Trophoblast cell (in vitro differentiated cells and primary cell): Measurements from ENCODE around the gene VPS13C.

Source experiments
- DNase-seq, 2 donors: peaks; one replicate each; pipeline ENCODE4 v3.0.0-alpha.2; 2016
- H2AFZ ChIP-seq: 2 replicates; pipeline ENCODE4 v1.6.1; 2013; ENCODE audit warnings: low read length, moderate library complexity, mild to moderate bottlenecking; ENCODE audit not compliant: insufficient read depth, poor library complexity
- H2AK5ac ChIP-seq: 2 replicates; pipeline ENCODE4 v1.6.1; 2013; ENCODE audit warnings: mild to moderate bottlenecking, low read length
- H2BK120ac ChIP-seq: 2 replicates; pipeline ENCODE4 v1.6.1; 2013; ENCODE audit warnings: low read length, mild to moderate bottlenecking, moderate library complexity; ENCODE audit not compliant: insufficient read depth, poor library complexity
- H2BK12ac ChIP-seq: 2 replicates; pipeline ENCODE4 v1.6.1; 2013; ENCODE audit warnings: mild to moderate bottlenecking, low read length, moderate library complexity
- H2BK5ac ChIP-seq: 2 replicates; pipeline ENCODE4 v1.6.1; 2013; ENCODE audit warnings: low read length, low read depth, moderate library complexity, mild to moderate bottlenecking; ENCODE audit not compliant: poor library complexity
- H3K14ac ChIP-seq: 2 replicates; pipeline ENCODE4 v1.6.1; 2013; ENCODE audit warnings: mild to moderate bottlenecking, low read length
- H3K18ac ChIP-seq: 2 replicates; pipeline ENCODE4 v1.6.1; 2013; ENCODE audit warnings: mild to moderate bottlenecking, low read length
- H3K23ac ChIP-seq: 2 replicates; pipeline ENCODE4 v1.6.1; 2013; ENCODE audit warnings: low read length
- H3K27ac ChIP-seq: 2 replicates; pipeline ENCODE4 v1.5.1; 2013; ENCODE audit warnings: low read depth, mild to moderate bottlenecking, inconsistent platforms, low read length, moderate library complexity
- H3K27me3 ChIP-seq: 2 replicates; pipeline ENCODE4 v1.6.1; 2013; ENCODE audit warnings: inconsistent platforms, mild to moderate bottlenecking, low read length, moderate library complexity; ENCODE audit not compliant: insufficient read depth
- H3K36me3 ChIP-seq, 2 experiments: 1 replicate in 1 of 2; 2 replicates in 1 of 2; pipeline ENCODE4 v1.6.1; 2013; ENCODE audit warnings: low read length in 2 of 2, mild to moderate bottlenecking in 2 of 2, moderate library complexity in 1 of 2; ENCODE audit not compliant: insufficient read depth in 2 of 2, control insufficient read depth in 1 of 2
- H3K4ac ChIP-seq: 2 replicates; pipeline ENCODE4 v1.6.1; 2013; ENCODE audit warnings: low read depth, mild to moderate bottlenecking, low read length, moderate library complexity
- H3K4me1 ChIP-seq, 2 experiments: 1 replicate in 1 of 2; 2 replicates in 1 of 2; pipeline ENCODE4 v1.6.1; 2013; ENCODE audit warnings: low read length in 2 of 2, mild to moderate bottlenecking in 2 of 2, moderate library complexity in 1 of 2; ENCODE audit not compliant: insufficient read depth in 2 of 2, control insufficient read depth in 1 of 2
- H3K4me2 ChIP-seq: 2 replicates; pipeline ENCODE4 v1.6.1; 2013; ENCODE audit warnings: inconsistent platforms, mild to moderate bottlenecking, low read length, moderate library complexity
- H3K4me3 ChIP-seq: 2 replicates; pipeline ENCODE4 v1.5.1; 2013; ENCODE audit warnings: mild to moderate bottlenecking, low read depth, low read length, inconsistent platforms
- H3K79me1 ChIP-seq: one replicate; pipeline ENCODE4 v1.6.1; 2013; ENCODE audit warnings: low read length
- H3K79me2 ChIP-seq: 2 replicates; pipeline ENCODE4 v1.6.1; 2013; ENCODE audit warnings: low read length, mild to moderate bottlenecking; ENCODE audit not compliant: control insufficient read depth, insufficient read depth, poor library complexity
- H3K9ac ChIP-seq: 2 replicates; pipeline ENCODE4 v1.6.1; 2013; ENCODE audit warnings: mild to moderate bottlenecking, low read length
- H3K9me3 ChIP-seq: 2 replicates; pipeline ENCODE4 v1.6.1; 2013; ENCODE audit warnings: low read depth, mild to moderate bottlenecking, control low read depth, inconsistent platforms, low read length; ENCODE audit not compliant: insufficient read depth
- H4K12ac ChIP-seq: 2 replicates; pipeline ENCODE4 v1.6.1; 2013; ENCODE audit warnings: low read depth, mild to moderate bottlenecking, low read length, moderate library complexity
- H4K8ac ChIP-seq: 2 replicates; pipeline ENCODE4 v1.6.1; 2013; ENCODE audit warnings: low read depth, mild to moderate bottlenecking, low read length, moderate library complexity
- H4K91ac ChIP-seq: one replicate; pipeline ENCODE4 v1.6.1; 2013; ENCODE audit warnings: low read depth, mild to moderate bottlenecking, low read length, moderate library complexity
- WGBS: extraction: QIAGEN DNeasy Blood & Tissue Kit; methylation state at CpG from one replicate; pipeline ENCODE4 v1.1.7; 2013; ENCODE audit warnings: missing lambda C conversion rate; ENCODE audit not compliant: insufficient read length, insufficient coverage; ENCODE audit errors: extremely low coverage; 5-methylcytosine and 5-hydroxymethylcytosine counted together

The VPS13C gene

DNA sequence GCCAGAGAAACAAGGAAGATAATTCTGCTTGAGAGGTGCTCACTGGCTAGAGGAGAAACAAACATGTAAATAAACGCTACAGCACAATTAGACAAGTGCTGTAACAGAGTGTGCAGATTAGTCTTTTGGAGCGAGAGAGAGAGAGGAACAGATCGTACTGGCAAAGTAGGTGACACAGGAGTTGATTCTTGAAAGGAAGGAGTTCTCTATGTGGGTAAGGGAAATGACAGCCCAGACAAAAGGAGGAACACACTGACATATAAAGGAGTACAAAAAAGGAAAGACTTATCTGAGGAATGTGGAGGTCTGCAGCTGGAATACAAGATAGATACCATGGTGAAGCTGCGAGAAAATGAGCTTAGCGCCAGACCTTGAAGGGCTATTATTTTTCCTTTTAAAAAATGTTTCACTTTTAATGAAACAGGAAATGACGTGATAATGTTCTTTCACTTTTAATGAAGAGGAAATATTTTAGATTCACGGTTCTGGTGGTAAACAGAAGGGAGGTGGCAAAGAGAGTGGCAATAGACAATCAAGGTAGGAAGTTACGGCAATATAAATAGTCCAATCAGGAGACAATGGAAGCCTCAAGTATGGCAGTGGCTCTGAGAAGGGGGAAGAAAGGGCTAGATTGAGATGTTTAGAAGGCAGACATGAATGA is 202.9 kb downstream of the VPS13C start:
- H3K23ac ChIP-seq: no peak overlapping the region
- no peak overlapping the region for H3K4ac ChIP-seq
- DNase-seq: no peak
- no peak overlapping the region for H4K91ac ChIP-seq
- no peaks in the 10 kb centered on the region for H3K36me3 ChIP-seq
- no peak overlapping the region for H3K4me3 ChIP-seq
- no peak overlapping the region for H2BK120ac ChIP-seq
- H2BK12ac ChIP-seq: no peak overlapping the region
- H3K79me2 ChIP-seq: no peaks in the 10 kb centered on the region
- no peak overlapping the region for H4K12ac ChIP-seq
- H3K27ac ChIP-seq: no peak overlapping the region
- no peak overlapping the region for H4K8ac ChIP-seq
- H2BK5ac ChIP-seq: no peak overlapping the region
- no peak overlapping the region for H2AFZ ChIP-seq
- WGBS: no CpG with 5 or more reads among the region's 8 CpGs
- H3K4me1 ChIP-seq: no peaks in the 10 kb centered on the region
- H2AK5ac ChIP-seq: no peak overlapping the region
- H3K79me1 ChIP-seq: no peaks in the 10 kb centered on the region
- no peak overlapping the region for H3K9ac ChIP-seq
- no peak overlapping the region for H3K14ac ChIP-seq
- no peaks in the 10 kb centered on the region for H3K9me3 ChIP-seq
- H3K4me2 ChIP-seq: no peak overlapping the region
- H3K18ac ChIP-seq: no peak overlapping the region
- no peaks in the 10 kb centered on the region for H3K27me3 ChIP-seq

DNA sequence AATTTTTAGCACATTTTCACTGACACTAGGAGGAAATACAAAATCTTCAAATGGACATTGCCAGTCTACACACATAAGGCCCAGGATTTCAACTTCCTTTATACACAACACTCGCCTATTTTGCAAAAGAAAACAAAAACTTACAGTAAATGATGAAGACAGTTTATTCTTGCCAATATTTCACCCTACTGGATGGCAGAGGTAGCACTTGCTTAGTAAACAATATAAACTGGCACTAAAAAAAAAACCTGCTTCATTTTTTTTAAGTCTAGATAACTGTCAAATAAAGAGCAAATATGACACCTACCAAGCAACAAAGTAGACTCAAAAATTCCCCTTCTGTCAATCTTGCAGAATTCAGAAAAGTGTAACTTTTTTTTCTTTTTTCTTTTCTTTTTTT is 204.0 kb downstream of the VPS13C start:
- Histone ChIP-seq H2AK5ac (no peak overlapping the region), H3K23ac (no peak overlapping the region), H3K18ac (no peak overlapping the region), H2BK5ac (no peak overlapping the region), H3K4me3 (no peak overlapping the region), H3K27ac (no peak overlapping the region), H3K9ac (no peak overlapping the region), H3K4ac (no peak overlapping the region), H3K14ac (no peak overlapping the region), H4K8ac (no peak overlapping the region), H2AFZ (no peak overlapping the region), H4K91ac (no peak overlapping the region), H3K36me3 (no peaks in the 10 kb centered on the region), H3K9me3 (no peaks in the 10 kb centered on the region), H3K27me3 (no peaks in the 10 kb centered on the region), H2BK12ac (no peak overlapping the region), H3K4me1 (no peaks in the 10 kb centered on the region), H3K79me2 (no peaks in the 10 kb centered on the region), H3K4me2 (no peak overlapping the region), H4K12ac (no peak overlapping the region), H3K79me1 (no peaks in the 10 kb centered on the region), H2BK120ac (no peak overlapping the region)
- WGBS: no CpG with 5 or more reads among the region's 1 CpG
- no peak for DNase-seq

DNA sequence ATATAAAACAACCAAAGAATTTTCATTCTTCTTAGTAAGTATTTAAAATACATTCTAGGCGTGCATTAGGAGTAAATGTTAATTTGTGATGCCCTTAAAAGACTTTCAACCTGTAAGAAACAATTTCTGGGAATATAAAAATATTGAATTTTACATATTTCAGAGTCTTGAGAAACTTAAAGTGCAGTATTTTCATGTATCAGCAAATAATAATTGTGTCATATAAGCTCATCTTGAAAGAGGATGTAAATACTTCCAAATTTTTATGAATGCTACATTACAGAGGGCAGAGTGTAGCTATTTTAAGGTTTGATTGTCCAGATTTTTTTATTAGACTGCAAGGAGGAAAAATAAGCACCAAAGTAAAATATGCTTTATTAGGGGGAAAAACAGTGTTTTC is 207.1 kb downstream of the VPS13C start:
- Histone ChIP-seq H3K14ac (no peak overlapping the region), H3K9ac (no peak overlapping the region), H3K18ac (no peak overlapping the region), H3K36me3 (no peaks in the 10 kb centered on the region), H3K79me1 (no peaks in the 10 kb centered on the region), H3K27ac (no peak overlapping the region), H3K4ac (no peak overlapping the region), H2AFZ (no peak overlapping the region), H2AK5ac (no peak overlapping the region), H2BK120ac (no peak overlapping the region), H2BK12ac (no peak overlapping the region), H2BK5ac (no peak overlapping the region), H3K4me1 (no peaks in the 10 kb centered on the region), H3K4me3 (no peak overlapping the region), H4K91ac (no peak overlapping the region), H3K23ac (no peak overlapping the region), H3K9me3 (no peaks in the 10 kb centered on the region), H3K4me2 (no peak overlapping the region), H3K79me2 (no peaks in the 10 kb centered on the region), H3K27me3 (no peaks in the 10 kb centered on the region), H4K12ac (no peak overlapping the region), H4K8ac (no peak overlapping the region)
- DNase-seq: no peak
- WGBS: no CpG with 5 or more reads among the region's 1 CpG

DNA sequence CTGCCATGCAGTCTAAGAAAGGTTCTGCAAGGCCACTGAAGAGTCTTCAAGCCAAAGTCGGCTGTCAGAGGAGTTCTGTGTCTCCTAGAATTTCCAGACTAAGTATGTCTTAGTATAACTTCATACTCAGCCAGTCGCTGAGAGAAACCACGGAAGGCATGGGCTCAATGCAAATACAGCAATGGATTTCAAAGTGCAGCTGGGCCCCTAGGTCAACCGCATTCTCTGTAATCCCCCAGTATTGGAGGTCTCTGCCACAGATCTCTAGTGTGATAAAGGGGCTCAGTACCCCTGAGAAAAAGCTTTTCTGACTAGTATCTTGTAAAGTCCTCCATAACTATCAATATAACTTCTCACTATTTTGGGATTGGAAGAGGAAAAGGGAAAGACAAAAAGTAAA is 208.3 kb downstream of the VPS13C start:
- Histone ChIP-seq H4K8ac (no peak overlapping the region), H3K79me2 (no peaks in the 10 kb centered on the region), H3K9ac (no peak overlapping the region), H3K4me1 (no peaks in the 10 kb centered on the region), H2BK120ac (no peak overlapping the region), H3K14ac (no peak overlapping the region), H3K23ac (no peak overlapping the region), H3K27ac (no peak overlapping the region), H3K4me2 (no peak overlapping the region), H3K4me3 (no peak overlapping the region), H3K27me3 (no peaks in the 10 kb centered on the region), H3K4ac (no peak overlapping the region), H2BK12ac (no peak overlapping the region), H4K12ac (no peak overlapping the region), H2AFZ (no peak overlapping the region), H3K9me3 (no peaks in the 10 kb centered on the region), H2AK5ac (no peak overlapping the region), H3K36me3 (no peaks in the 10 kb centered on the region), H3K79me1 (no peaks in the 10 kb centered on the region), H3K18ac (no peak overlapping the region), H4K91ac (no peak overlapping the region), H2BK5ac (no peak overlapping the region)
- DNase-seq: no peak
- no CpG with 5 or more reads among the region's 4 CpGs for WGBS
